Prostate gland (tissue), 2 donors: ENCODE results near the gene RNF213. TPM values are rescaled to one million over a fixed set of nuclear protein-coding genes. Genes with fewer than 3 reads are reported as not detected.

Experiments
- DNase-seq: peaks from one replicate; pipeline ENCODE4 v3.0.0-alpha.2; 2019; ENCODE audit warnings: low spot score
- H3K27ac ChIP-seq, 2 donors: fragments of 200-600 bp; sonication (generic); 2 replicates each; pipeline ENCODE4 v1.5.1; 2017 to 2019
- H3K27me3 ChIP-seq: fragments of 200-600 bp; sonication (generic); replicated peaks from 2 replicates; pipeline ENCODE4 v1.5.1; 2019; ENCODE audit not compliant: insufficient read depth
- H3K36me3 ChIP-seq, 2 donors: fragments of 200-600 bp; sonication (generic); 1 replicate in 1 of 2; 2 replicates in 1 of 2; pipeline versions ENCODE4 v1.5.1 to v1.8.1; 2017 to 2019
- H3K4me1 ChIP-seq: fragments of 200-600 bp; sonication (generic); replicated peaks from 2 replicates; pipeline ENCODE4 v1.5.1; 2019
- H3K4me3 ChIP-seq, 2 donors: fragments of 200-600 bp; sonication (generic); 2 replicates each; pipeline ENCODE4 v1.5.1; 2017 to 2019
- H3K9me3 ChIP-seq: fragments of 200-600 bp; sonication (generic); 2 replicates; pipeline ENCODE4 v1.5.1; 2017
- CTCF ChIP-seq, 4 experiments: fragments of 200-600 bp in 2 of 4; fragments of 450-650 bp in 2 of 4; sonication (generic) in 2 of 4; IDR thresholded peaks; 1 replicate in 3 of 4; 2 replicates in 1 of 4; pipeline ENCODE4 v1.5.1; 2016 to 2019; ENCODE audit warnings: antibody characterized with exemption in 4 of 4, mild to moderate bottlenecking in 2 of 4, moderate library complexity in 2 of 4
- POLR2A ChIP-seq: fragments of 450-650 bp; IDR thresholded peaks from one replicate; pipeline ENCODE4 v1.6.1; 2016; ENCODE audit warnings: antibody characterized with exemption, mild to moderate bottlenecking
- POLR2AphosphoS5 ChIP-seq: sonication (generic); formaldehyde crosslinking; IDR thresholded peaks from one replicate; pipeline ENCODE4 v1.6.1; 2017; ENCODE audit warnings: antibody characterized with exemption
- WGBS: methylation state at CpG from one replicate; pipeline ENCODE4 v1.1.5; 2018; 5-methylcytosine and 5-hydroxymethylcytosine counted together
- intact Hi-C: fragments of 100-400 bp; cut with DNase I; formaldehyde crosslinking; loops from one replicate; pipeline ENCODE4 v1.14.2; 2022
- total RNA-seq, 2 donors: library from RNA; depleted of rRNA; stranded (reverse); fragments of >200 nt; gene quantifications; one replicate each; pipeline ENCODE4 v1.1.0, GENCODE V29; 2016

Gene RNF213
- total RNA-seq, 2 donors from 2014 or later, result 57.7 to 112 TPM

- Histone ChIP-seq H3K36me3 (no peaks in the 10 kb centered on the region), H3K27me3 (no peaks in the 10 kb centered on the region), H3K27ac (no peak overlapping the region), H3K4me3 (no peak overlapping the region), H3K9me3 (no peaks in the 10 kb centered on the region), H3K4me1 (no peaks in the 10 kb centered on the region)
- DNase-seq, result no peak
- no peak for TF ChIP-seq POLR2A
- TF ChIP-seq CTCF (IDR thresholded peaks at IDR 0.05), result no peak
- TF ChIP-seq POLR2AphosphoS5, result no peak
- 90% methylated on average over 9 of the region's 12 CpGs for WGBS
- intact Hi-C loops, result loop anchor here (5.0 kb wide), 2 partner anchors 149 to 439 kb away; no protein-coding TSS in a partner anchor
Observed at GRCh38 chr17:80428363-80428762, 167.7 kb downstream of the RNF213 start.

GRCh38 chr17:80428796-80429195 lies 168.1 kb downstream of the RNF213 start:
- intact Hi-C loops, result loop anchor here (5.0 kb wide), 2 partner anchors 149 to 439 kb away; no protein-coding TSS in a partner anchor

GRCh38 chr17:80429356-80430275 lies 169.0 kb downstream of the RNF213 start:
- DNase-seq, result no peak
- no peaks in the 10 kb centered on the region for H3K36me3 ChIP-seq
- no peaks in the 10 kb centered on the region for H3K9me3 ChIP-seq
- H3K27ac ChIP-seq, result no peak overlapping the region
- TF ChIP-seq POLR2AphosphoS5, result no peak
- no peak for TF ChIP-seq CTCF (IDR thresholded peaks at IDR 0.05)
- TF ChIP-seq POLR2A, result no peak
- H3K4me3 ChIP-seq, result no peak overlapping the region
- intact Hi-C loops, result loop anchor here (5.0 kb wide), 3 partner anchors 148 to 438 kb away; no protein-coding TSS in a partner anchor
- 94% methylated on average over 33 of the region's 33 CpGs for WGBS
- H3K27me3 ChIP-seq, result no peaks in the 10 kb centered on the region
- H3K4me1 ChIP-seq, result no peaks in the 10 kb centered on the region

More at GRCh38 chr17:80428796-80429195, 168.1 kb downstream of the RNF213 start:
- Histone ChIP-seq H3K27ac (no peak overlapping the region), H3K4me3 (no peak overlapping the region), H3K4me1 (no peaks in the 10 kb centered on the region), H3K27me3 (no peaks in the 10 kb centered on the region), H3K36me3 (no peaks in the 10 kb centered on the region), H3K9me3 (no peaks in the 10 kb centered on the region)
- TF ChIP-seq POLR2A, result no peak
- TF ChIP-seq CTCF (IDR thresholded peaks at IDR 0.05), result no peak
- no peak for TF ChIP-seq POLR2AphosphoS5
- 83% methylated on average over 11 of the region's 11 CpGs for WGBS
- no peak for DNase-seq

GRCh38 chr17:80430446-80431245 lies 170.0 kb downstream of the RNF213 start:
- Histone ChIP-seq H3K36me3 (no peaks in the 10 kb centered on the region), H3K27me3 (no peaks in the 10 kb centered on the region), H3K27ac (no peak overlapping the region), H3K9me3 (no peaks in the 10 kb centered on the region), H3K4me1 (no peaks in the 10 kb centered on the region), H3K4me3 (no peak overlapping the region)
- DNase-seq, result no peak
- no peak for TF ChIP-seq CTCF (IDR thresholded peaks at IDR 0.05)
- no peak for TF ChIP-seq POLR2A
- no peak for TF ChIP-seq POLR2AphosphoS5
- 43% methylated on average over 15 of the region's 15 CpGs for WGBS
- intact Hi-C loops, result loop anchor here (5.0 kb wide), 1 partner anchor 227 kb away; no protein-coding TSS in a partner anchor
